GM21447 (cell line): Measurements from ENCODE around the gene MGAT4B.
A peak's percentile ranks its signal among the peaks of the same experiment; 100 is the strongest.

ENCODE experiments used
- ATAC-seq: cut with Tn5 transposase; IDR thresholded peaks from one replicate; pipeline ENCODE4 v1.9.1; 2021; ENCODE audit not compliant: unreplicated experiment

The MGAT4B gene

GRCh38 chr5:179812997-179813607 lies 6.4 kb upstream of the MGAT4B start:
- ATAC-seq, result no peak

DNA sequence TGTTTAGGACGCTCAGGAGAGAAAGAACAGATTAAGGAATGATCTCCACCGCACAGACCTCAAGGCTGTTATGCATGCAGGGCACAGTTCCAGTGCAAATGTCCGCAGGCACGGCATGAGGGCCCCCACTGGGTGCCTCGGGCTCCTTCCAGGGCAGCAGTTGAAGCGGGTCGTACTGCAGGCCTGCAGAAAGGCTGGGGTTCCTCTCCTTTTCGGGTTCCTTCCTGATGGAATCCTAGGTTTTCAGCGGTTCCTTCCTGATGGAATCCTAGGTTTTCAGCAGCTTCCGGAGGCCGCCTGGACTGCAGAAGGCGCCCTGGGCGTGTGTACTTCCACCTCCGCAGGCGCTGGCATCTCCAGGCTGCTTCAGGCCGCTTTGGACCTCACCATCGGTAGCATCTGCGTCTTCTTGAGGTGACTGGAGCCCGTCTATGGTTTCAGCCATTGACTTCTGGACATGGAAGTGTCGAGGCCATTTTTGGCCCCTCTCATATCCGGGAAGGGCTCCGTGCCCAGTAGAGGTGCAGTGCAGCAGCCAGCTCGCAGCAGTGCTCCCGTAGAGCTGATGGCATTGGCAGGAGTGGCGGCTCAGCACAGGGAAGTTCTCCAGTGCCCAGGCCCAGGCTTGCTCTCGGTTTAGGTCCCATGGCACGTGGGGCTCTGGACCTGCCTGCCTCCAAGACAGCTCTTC lies 5.6 kb upstream of the MGAT4B start:
- ATAC-seq, result no peak

DNA sequence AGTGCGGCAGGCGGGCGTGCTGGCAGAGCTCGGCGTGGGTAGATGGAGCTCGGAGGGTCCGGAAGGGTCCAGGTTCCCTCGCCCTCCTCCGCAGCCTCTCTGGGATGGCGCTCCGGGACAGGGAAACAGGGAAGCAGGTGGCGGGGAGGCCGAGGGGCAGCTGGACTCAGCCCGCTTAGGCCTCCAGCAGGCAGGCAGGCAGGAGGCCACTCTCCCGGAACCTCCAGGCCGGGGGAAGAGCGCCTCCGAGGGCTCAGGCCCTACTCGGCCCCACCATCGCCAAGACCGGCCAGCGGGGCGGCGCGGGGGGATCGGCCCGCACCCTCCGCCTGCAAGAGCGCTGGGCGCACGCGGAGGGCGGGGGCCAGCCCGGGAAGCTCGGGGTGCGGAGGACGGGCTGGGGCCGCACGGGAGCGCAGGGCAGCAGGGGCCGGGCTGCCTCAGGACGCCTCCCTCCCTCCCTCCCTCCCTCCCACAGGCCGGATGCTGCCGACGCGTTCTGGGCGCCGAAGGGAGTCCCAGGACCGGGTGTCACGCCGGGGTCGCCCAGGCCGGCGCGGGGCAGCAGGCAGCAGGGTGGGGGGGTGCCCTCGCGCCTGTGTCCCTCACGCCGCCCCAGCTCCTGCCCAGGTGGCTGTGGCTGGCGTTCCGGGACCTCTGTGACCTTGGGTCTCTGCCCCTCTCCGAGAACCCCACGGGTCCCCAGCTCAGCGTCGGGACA lies 977 bp downstream of the MGAT4B start:
- peak; percentile 14 for ATAC-seq

GRCh38 chr5:179805070-179805528 lies 1.6 kb downstream of the MGAT4B start:
- no peak for ATAC-seq

DNA sequence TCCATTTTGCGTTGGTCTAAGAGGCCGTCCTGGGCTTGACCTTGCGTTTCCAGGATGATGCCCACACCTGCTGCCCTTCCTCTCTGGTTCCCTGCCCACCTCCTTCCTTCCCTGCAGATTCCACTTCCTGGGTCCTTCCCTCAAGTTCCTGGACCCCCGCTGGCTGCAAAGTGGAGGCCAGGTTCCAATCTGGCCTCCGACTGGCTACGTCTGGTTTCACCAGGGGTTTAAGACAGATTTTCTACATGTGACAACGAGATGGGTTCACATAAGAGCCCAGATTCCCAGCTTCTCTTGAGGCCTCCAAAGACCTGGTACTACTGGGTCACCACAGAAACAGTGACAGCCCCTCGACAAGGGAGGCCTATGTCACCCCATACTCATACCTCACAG lies 2.1 kb downstream of the MGAT4B start:
- ATAC-seq, result no peak

GRCh38 chr5:179803651-179804554 lies 2.8 kb downstream of the MGAT4B start:
- ATAC-seq, result no peak

DNA sequence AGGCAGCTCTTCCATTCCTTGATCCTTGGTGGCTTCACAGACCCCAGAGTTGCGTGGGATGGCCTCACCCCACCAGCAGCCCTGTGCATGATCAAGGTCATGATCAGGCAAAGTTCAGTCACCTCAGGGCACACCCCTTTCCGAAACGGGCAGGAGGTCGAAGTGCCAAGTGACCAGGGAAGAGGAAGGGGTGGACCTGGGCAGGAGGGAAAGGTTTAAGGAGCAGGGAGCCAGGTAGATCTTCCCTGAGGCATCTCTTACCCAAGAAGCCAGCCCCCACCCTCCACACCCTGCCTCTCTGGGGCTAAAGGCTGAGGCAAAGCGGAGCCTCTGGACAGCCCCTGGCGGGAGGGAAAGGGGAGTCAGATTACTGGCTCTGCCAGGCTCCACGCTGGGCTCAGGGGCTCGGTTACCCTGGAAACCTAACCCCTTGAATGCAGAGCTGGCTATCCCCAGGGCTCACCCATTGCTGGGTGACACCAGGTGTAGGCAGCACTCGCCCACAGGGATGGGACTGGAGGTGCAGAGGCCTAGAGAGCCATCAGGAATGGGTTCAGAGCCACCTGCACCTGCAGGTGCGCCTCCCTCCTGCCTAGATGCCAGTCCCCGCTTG lies 3.6 kb downstream of the MGAT4B start:
- ATAC-seq, result no peak

DNA sequence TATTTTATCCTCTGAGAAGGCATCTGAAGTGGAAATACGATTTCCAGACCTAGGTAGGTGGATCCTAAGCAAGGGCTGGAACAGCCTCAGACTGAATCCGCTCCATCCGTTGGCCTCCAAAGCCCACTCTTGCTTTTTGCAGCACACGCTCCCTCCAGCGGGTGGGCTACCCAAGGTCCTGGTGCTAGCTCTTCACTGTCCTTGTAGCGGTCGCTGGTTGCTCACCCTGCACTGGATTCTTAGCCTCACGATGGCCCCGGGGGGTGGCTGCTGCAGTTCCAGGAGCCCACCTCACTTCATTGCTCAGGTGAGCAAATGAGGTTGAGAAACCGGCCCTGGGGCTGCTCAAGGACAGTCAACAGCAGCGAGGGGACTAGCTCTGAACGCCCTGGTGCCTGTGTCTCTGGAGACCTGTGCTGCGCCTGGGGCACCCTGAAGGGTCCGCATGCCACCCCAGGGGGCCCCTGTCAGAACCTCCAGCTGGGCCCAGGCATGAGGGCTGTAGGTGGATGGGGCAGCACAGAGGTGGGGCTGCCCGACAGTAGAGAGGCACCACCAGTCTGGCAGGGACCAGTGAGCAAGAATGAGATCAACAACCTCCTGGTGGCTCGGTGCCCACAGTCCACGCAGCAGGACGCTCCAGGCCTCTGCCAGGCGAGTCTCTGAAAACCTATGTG lies 4.3 kb downstream of the MGAT4B start:
- ATAC-seq, result no peak

DNA sequence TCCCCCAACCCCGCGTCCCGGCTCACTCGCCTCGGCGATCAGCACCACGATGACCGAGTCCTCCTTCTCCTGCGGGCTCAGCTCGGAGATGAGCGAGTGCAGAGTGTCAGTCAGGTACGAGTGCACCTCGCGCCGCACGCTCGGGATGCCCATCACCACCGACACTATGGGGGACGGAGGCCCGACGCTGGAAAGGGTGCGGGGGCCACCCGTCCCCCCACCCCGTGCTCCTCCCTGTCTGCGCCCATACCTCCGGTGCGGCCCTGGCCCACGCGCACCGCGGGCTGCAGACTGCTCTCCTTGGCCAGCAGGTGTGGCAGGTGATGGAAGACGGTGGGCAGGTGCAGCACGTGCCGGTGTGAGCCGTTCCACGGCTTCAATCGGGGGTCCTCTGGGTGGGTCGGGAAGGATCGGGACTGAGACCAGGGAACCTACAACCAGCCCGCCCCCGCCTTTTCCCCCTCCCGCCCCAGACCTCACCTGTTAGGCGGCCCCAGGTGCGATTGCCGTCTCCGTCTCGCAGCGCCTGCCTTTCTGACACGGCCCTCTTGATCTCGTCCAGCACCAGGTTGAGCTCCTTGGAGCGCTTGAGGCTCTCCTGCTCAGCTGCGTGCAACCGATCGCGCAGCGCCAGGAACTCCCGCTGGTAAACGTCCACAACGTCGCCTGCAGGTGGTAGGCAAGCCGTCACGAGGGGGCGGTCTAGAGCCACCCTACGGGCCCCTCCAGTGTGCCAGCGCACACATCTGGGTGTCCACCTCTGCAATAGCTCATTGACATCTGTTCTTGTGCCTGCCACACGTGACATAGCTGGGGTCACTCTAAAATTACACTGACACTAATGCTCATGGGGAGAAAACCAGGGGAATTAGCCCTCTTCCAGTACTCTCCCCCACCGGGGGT lies 5.1 kb downstream of the MGAT4B start:
- ATAC-seq, result peak; percentile 38

DNA sequence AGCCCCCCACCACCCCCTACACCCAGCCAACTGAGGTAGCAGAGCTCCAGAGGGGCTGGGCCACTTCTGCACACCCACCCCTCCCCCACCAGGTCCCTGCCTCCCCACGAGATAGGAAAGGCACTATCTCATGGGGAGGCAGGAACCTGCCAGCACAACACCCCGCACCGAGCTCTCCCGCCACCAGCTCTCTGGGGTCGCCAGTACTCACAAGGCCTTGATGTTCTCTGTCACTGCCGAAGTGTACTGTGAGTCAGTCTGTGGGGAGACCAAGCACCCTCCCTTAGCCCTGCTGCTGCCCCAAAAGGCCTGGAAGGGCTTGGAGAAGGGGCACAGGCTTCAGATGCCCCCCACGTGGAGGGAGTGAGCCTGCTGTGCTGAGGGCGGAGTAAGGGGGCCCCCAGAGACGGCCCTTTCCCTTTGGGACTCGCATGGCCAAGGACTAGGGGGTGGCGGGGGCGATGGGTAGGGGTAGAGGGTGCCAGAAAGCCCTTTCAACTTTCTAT lies 5.9 kb downstream of the MGAT4B start:
- ATAC-seq, result no peak

- ATAC-seq, result no peak
Observed at GRCh38 chr5:179800071-179800695, 6.5 kb downstream of the MGAT4B start.

DNA sequence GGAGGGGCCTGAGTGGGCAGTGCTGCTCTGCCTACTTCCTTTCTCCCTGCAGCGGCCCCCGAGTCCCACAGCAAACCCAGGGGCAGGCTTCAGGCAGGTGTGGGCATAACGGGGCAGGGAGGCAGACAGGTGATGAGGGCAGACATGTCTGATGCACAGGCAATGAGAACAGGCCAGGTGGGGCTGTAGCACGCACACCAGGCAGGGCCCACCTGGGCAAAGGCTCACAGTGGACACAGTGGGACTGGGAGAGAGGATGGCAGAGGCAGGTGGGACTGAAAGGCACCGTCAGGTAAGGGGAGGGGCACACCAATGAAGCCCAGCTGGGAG lies 7.1 kb downstream of the MGAT4B start:
- ATAC-seq, result no peak

DNA sequence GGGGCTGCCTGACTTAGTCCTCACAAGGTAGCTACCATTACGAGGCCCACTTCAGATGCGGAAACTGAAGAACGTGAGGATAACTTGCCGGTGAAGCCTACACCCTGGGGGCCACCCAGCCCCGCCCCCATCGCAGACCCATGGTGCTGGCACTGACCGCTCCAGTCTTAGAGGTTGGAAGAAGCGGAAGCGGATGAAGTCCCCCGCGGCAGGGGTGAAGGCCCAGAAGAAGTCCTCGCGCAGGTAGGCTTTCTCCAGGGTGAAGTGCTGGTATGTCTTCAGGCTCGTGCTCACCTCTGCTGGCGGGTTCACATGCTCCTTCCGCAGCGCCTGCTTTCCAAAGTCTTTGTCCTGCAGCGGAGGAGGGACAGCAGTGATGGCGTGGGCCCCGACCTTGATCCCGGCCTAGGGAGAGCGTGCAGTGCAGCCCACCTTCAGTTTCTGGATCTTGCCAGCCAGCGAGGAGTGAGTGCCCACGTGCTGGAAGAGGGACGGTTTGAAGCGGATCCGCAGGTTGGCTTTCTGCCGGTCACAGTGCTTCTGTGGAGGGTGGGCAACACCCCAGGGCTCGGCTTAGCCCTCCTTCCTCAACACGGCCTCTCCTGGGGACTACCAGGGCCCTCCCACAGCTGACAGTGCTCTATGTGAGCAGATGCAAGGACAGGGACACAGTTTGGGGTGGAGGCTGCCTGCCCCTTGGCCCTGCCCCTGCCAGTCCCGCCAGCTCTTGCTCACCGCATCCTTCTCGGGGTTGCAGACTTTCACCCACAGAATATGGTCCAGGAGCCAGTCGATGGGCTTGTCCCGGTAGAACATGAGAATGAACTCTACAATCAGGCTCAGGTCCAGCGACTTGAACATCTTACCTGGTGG lies 7.7 kb downstream of the MGAT4B start:
- no peak for ATAC-seq

DNA sequence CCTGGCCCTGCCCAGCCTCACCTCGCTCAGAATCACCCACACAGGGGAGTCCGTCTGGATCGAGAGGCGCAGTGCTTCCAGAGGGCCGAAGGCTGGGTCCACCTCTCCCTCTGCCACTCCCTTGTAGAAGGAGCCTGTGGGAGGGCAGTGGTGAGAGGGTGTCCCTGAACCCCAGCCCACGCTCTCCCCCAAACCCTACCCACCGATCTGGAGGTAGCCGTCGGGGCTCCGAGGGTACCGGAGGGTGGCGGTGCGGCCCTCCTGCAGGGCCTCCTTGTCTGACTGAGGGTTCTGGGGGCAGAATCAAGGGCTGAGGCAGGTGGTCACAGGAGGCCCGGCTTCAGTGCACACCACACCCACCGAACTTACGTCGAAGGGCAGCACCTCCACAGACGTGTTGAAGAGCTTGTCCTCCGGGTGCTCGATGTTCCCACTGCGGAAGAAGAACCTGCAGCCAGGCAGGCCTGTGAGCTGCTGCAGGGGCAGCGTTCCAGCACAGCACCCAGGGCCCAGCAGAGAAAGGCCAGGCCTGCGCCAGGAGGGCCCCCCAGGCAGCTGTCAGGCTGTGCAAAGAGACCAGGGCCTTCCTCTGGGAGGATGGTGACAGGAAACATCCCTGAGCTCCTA lies 8.4 kb downstream of the MGAT4B start:
- no peak for ATAC-seq

- ATAC-seq, result no peak
Observed at GRCh38 chr5:179797741-179798140, 8.9 kb downstream of the MGAT4B start.

- ATAC-seq, result no peak
Observed at GRCh38 chr5:179796877-179797608, 9.6 kb downstream of the MGAT4B start.
